ENCODE results near the gene CCL24. TPM values are rescaled to one million over a fixed set of nuclear protein-coding genes. Genes with fewer than 3 reads are reported as not detected.
"Not testable (repeated sequence)": the region's sequence is repeated elsewhere in the genome, so short reads cannot be mapped to it uniquely, and the experiment has no call there.

The CCL24 gene
- total RNA-seq, 1 experiment from 2014 or later = not detected

DNA sequence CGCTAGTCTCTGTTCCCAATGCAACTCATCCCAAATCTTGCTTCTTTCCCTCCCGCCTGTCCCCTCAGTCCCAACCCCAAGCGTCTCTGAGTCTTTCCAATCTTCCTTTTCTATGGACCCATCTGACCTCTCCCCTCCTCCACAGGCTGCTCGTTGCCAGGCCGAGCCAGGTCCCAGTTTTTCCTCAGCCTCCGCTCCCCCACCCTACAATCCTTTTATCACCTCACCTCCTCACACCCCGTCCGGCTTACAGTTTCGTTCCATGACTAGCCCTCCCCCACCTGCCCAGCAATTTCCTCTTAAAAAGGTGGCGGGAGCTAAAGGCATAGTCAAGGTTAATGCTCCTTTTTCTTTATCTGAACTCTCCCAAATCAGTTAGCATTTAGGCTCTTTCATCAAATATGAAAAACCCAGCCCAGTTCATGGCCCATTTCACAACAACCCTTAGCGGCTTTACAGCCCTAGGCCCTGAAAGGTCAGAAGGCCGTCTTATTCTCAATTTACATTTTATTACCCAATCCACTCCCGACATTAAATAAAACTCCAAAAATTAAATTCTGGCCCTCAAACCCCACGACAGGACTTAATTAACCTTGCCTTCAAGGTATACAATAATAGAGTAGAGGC is 32.8 kb downstream of the CCL24 start:
- DNase-seq (ENCODE audit: low read depth) = not testable (repeated sequence)

DNA sequence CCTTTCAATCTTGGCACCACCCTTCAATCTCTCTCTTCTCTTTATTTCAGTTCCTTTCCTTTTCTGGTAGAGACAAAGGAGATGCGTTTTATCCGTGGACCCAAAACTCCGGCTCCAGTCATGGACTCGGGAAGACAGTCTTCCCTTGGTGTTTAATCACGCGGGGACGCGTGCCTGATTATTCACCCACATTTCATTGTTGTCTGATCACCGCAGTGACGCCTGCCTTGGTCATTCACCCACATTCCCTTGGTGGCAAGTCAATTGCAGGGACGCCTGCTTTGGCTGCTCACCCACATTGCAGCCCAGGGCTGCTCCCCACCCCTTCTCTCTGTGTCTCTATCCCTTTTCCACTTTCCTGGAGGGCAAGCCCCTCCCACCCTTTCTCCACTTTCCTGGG is 34.1 kb downstream of the CCL24 start:
- DNase-seq (ENCODE audit: low read depth) = peak; percentile 65

DNA sequence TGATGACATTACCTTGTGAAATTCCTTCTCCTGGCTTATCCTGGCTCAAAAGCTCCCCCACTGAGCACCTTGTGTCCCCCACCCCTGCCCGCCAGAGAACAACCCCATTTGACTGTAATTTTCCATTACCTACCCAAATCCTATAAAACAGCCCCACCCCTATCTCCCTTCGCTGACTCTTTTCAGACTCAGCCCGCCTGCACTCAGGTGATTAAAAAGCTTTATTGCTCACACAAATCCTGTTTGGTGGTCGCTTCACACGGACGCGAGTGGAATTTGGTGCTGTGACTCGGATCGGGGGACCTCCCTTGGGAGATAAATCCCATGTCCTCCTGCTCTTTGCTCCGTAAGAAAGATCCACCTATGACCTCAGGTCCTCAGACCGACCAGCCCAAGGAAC is 34.6 kb downstream of the CCL24 start:
- DNase-seq (ENCODE audit: low read depth) = not testable (repeated sequence)

DNA sequence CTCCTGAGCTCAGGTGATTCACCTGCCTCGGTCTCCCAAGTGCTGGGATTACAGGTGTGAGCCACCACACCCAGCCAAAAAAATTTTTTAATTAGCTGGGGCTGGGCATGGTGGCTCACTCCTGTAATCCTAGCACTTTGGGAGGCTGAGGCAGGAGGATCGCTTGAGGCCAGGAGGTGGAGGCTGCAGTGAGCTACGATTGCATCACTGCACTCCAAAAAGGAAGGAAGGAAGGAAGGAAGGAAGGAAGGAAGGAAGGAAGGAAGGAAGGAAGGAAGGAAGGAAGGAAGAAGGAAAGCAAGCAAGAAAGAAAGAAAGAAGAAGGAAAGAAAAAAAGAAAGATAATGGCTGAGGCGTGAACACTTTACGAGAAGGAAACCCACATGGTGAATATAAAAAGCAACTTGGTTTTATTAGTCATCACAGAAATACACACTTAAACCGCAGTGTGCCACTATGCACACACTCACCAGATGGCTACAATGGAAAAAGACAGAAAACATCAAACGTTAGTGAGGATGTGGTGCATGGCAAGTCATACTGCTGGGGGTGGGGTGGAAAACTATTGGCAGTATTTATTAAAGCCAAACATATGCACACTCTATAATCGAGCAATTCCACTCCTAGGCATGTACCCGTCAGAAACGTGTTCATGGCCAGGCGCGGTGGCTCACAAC is 37.2 kb downstream of the CCL24 start:
- DNase-seq (ENCODE audit: low read depth) = peak; percentile 94

DNA sequence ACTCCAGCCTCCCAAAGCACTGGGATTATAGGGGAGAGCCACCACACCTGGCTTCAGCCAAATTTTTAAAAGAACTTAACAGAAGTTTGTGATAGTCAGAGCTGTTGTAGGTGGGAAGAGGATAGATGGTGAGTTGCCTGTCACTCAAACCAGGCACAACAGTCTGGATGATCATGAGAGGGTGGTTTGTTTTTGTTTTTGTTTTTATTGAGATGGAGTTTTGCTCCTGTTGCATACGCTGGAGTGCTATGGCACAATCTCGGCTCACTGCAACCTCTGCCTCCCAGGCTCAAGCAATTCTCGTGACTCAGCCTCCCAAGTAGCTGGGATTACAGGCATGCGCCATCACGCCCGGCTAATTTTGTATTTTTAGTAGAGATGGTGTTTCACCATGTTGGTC is 39.6 kb downstream of the CCL24 start:
- DNase-seq (ENCODE audit: low read depth) = not testable (repeated sequence)

DNA sequence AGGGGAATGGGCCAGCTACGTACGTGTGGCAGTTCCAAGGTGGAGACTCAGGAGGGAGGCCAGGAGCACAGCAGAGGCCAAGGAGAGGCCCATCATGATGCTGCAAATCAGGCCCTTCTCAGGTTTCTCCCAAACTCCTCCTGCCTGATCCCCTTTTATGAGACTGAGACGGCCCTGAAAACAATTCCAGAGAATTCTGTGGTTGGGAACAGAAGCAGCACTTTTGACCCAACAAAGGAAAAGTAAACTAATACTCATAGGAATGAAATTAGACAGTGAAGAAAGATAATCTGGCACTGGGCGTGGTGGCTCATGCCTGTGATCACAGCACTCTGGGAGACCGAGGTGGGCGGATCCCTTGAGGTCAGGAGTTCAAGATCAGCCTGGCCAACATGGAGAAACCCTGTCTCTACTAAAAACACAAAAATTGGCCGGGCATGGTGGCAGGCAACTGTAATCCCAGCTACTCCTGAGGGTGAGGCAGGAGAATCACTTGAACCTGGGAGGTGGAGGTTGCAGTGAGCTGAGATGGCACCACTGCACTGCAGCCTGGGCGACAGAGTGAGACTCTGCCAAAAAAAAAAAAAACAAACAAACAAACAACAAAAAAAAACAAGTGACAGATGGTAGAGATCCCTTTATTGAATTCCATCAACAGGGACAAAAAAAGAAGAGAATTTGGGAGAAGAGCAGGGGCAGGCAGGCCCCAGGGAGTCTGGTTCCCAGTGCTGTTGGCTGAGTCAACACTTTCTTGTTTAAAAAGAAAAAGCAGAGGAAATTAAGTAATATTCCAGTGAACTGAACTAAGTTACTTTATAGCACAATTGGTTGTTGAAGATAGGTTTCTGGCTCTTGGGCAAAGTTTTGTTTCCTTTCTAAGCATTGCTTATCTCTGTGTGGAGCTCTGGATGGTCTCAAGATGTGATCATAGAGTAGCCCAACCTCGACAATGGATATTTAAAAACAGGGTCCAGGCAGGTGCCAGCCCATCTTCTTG is 41.2 kb downstream of the CCL24 start, which contains the start of gene CCL26:
TSS of gene CCL26 (minus strand) at position 131 of the 997 bp plus-strand sequence. CDS start at position 96, 35 bp downstream.
- peak; percentile 94 for DNase-seq (ENCODE audit: low read depth)

DNA sequence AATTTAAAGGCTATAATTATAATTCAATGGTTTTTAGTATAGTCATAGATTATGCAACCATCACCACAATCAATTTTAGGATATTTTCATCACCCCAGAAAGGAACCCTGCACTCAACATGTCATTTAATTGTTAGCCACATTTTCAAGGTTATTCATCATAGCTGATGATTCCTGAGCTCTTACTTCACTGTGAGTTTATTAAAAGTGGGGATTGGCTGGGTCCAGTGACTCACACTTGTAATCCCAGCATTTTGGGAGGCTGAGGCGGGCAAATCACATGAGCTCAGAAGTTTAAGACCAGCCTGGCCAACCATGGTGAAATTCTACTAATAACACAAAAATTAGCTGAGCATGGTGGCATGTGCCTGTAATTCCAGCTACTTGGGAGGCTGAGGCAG is 42.4 kb downstream of the CCL24 start:
- peak; percentile 90 for DNase-seq (ENCODE audit: low read depth)

DNA sequence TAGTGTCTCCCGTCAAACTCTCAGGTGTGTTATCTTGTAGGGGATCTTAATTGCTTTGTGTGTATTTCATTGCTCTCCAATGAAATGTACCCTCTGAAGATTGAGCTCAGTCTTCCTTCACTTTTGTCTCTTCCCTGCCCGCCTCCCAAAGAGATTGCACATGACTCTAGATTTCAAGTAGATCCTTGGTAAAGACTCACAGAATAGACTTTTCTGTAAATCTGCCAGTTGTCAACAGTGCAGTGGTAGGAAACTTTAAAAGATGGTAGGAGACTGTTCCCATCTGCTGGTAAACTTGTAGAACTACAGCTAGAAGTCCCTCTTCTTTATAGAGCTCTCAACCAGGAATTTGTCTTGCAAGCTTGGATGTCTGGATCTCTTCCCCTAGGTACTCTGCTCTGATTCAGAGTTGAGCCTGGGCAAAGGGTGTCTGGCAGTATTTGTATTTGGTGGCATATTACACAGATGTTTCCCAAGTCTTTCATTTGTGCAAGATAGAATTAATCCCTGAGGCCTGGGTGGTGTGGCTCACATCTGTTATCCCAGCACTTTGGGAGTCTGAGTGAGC is 51.2 kb downstream of the CCL24 start:
- peak; percentile 76 for DNase-seq (ENCODE audit: low read depth)

DNA sequence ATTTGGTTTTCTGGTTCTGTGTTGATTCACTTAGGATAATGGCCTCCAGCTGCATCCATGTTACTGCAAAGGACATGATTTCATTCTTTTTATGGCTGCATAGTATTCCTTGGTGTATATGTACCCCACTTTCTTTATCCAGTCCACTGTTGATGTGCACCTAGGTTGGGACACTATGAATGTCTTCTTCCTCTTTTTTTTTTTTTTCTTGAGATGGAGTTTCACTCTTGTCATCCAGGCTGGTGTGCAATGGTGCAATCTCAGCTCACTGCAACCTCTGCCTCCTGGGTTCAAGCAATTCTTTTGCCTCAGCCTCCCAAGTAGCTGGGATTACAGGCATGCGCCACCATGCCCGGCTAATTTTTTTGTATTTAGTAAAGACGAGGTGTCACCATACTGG is 51.8 kb downstream of the CCL24 start:
- DNase-seq (ENCODE audit: low read depth) = not testable (repeated sequence)

Other genes with a start within 250 kb of the CCL24 start
- gene HIP1, start 74.9 kb downstream of the CCL24 start, total RNA-seq (2014; rRNA removed; shearing (Covaris generic)) = 20.5 and 43.3 TPM in 2 replicates
- gene CCL26, start 41.6 kb downstream of the CCL24 start, total RNA-seq (2014; rRNA removed; shearing (Covaris generic)) = 28.4 and 33.9 TPM in 2 replicates
- 81.8 and 92.7 TPM in 2 replicates for gene RHBDD2, start 65.2 kb upstream of the CCL24 start, total RNA-seq (2014; rRNA removed; shearing (Covaris generic))
- gene POR, start 101.3 kb upstream of the CCL24 start, total RNA-seq (2014; rRNA removed; shearing (Covaris generic)) = 56.8 and 90.1 TPM in 2 replicates
- gene TMEM120A, start 180.8 kb upstream of the CCL24 start, total RNA-seq (2014; rRNA removed; shearing (Covaris generic)) = 15.7 and 19.6 TPM in 2 replicates
- 69.8 and 77.7 TPM in 2 replicates for gene STYXL1, start 234.2 kb upstream of the CCL24 start, total RNA-seq (2014; rRNA removed; shearing (Covaris generic))
- 90.7 and 117 TPM in 2 replicates for gene MDH2, start 234.3 kb upstream of the CCL24 start, total RNA-seq (2014; rRNA removed; shearing (Covaris generic))

Measured in M059J (cell line).